T-helper 17 cell (primary cell): Measurements from ENCODE around the gene EDN1. TPM values are rescaled to one million over a fixed set of nuclear protein-coding genes. Genes with fewer than 3 reads are reported as not detected.
"Not testable (repeated sequence)": the region's sequence is repeated elsewhere in the genome, so short reads cannot be mapped to it uniquely, and the experiment has no call there.

ENCODE experiments used
- ATAC-seq: fragments of 150-1000 bp; cut with Tn5 transposase; 2 replicates; pipeline ENCODE4 v1.10.0; 2021; ENCODE audit warnings: mild to moderate bottlenecking, moderate library complexity
- DNase-seq, 3 donors: peaks; one replicate each; pipeline versions ENCODE4 v3.0.0 to v3.0.0-alpha.2; 2020 to 2021
- H3K9me3 ChIP-seq: one replicate; pipeline ENCODE4 v1.7.0; 2013; ENCODE audit warnings: low read length, mild to moderate bottlenecking; ENCODE audit not compliant: control insufficient read depth, poor library complexity, severe bottlenecking
- H3K27ac Mint-ChIP-seq: one replicate; pipeline ENCODE4 v1.8.0; 2022; ENCODE audit warnings: mild to moderate bottlenecking, moderate library complexity, mixed read lengths
- H3K27me3 Mint-ChIP-seq: one replicate; pipeline ENCODE4 v1.8.0; 2022; ENCODE audit warnings: mixed read lengths
- H3K36me3 Mint-ChIP-seq: one replicate; pipeline ENCODE4 v1.8.0; 2022; ENCODE audit warnings: low read depth, mixed read lengths
- H3K4me1 Mint-ChIP-seq: one replicate; pipeline ENCODE4 v1.8.0; 2022; ENCODE audit warnings: mild to moderate bottlenecking, mixed read lengths
- H3K4me3 Mint-ChIP-seq: one replicate; pipeline ENCODE4 v1.8.0; 2022; ENCODE audit warnings: mild to moderate bottlenecking, moderate library complexity, mixed read lengths
- total RNA-seq, 4 donors: library from RNA in 2 of 4; stranded (reverse) in 2 of 4; gene quantifications; one replicate each; pipeline ENCODE4 v1.2.3 and lab custom pipeline; 2022 to 2026

Gene EDN1
- total RNA-seq, 2 donors from 2014 or later: 0.57 to 1.2 TPM

- no peaks in the 10 kb centered on the region for H3K9me3 ChIP-seq
- no peaks in the 10 kb centered on the region for H3K36me3 Mint-ChIP-seq
- no peak overlapping the region for H3K4me3 Mint-ChIP-seq
- H3K4me1 Mint-ChIP-seq: peaks cover 5% of the 10 kb centered on the region
- no peak for ATAC-seq
- no peak overlapping the region for H3K27ac Mint-ChIP-seq
- H3K27me3 Mint-ChIP-seq: peaks cover 28% of the 10 kb centered on the region
- DNase-seq: no peak
Measured at GRCh38 chr6:12331474-12331873, 41.3 kb downstream of the EDN1 start.

GRCh38 chr6:12331951-12332749, 42.0 kb downstream of the EDN1 start:
- no peak for DNase-seq
- Mint-ChIP-seq H3K4me1 (peaks cover 5% of the 10 kb centered on the region), H3K4me3 (no peak overlapping the region), H3K27me3 (peaks cover 23% of the 10 kb centered on the region), H3K36me3 (no peaks in the 10 kb centered on the region), H3K27ac (no peak overlapping the region)
- no peaks in the 10 kb centered on the region for H3K9me3 ChIP-seq
- no peak for ATAC-seq

- not testable (repeated sequence) for ATAC-seq, H3K36me3 Mint-ChIP-seq, H3K4me1 Mint-ChIP-seq, H3K9me3 ChIP-seq, H3K4me3 Mint-ChIP-seq, DNase-seq, H3K27ac Mint-ChIP-seq
- H3K27me3 Mint-ChIP-seq: peaks cover 22% of the 10 kb centered on the region
Measured at GRCh38 chr6:12332750-12333079, 42.6 kb downstream of the EDN1 start.

- ATAC-seq: no peak
- Mint-ChIP-seq H3K4me1 (peaks cover 3% of the 10 kb centered on the region), H3K27me3 (peaks cover 18% of the 10 kb centered on the region), H3K27ac (no peak overlapping the region), H3K36me3 (no peaks in the 10 kb centered on the region), H3K4me3 (no peak overlapping the region)
- H3K9me3 ChIP-seq: no peaks in the 10 kb centered on the region
- DNase-seq: no peak
Measured at GRCh38 chr6:12333128-12333527, 43.0 kb downstream of the EDN1 start.

- no peak overlapping the region for H3K27ac Mint-ChIP-seq
- H3K9me3 ChIP-seq: no peaks in the 10 kb centered on the region
- peaks cover 12% of the 10 kb centered on the region for H3K27me3 Mint-ChIP-seq
- peaks cover 2% of the 10 kb centered on the region for H3K36me3 Mint-ChIP-seq
- DNase-seq: no peak
- H3K4me1 Mint-ChIP-seq: peaks cover 3% of the 10 kb centered on the region
- ATAC-seq: no peak
- no peak overlapping the region for H3K4me3 Mint-ChIP-seq
Measured at GRCh38 chr6:12334526-12335130, 44.5 kb downstream of the EDN1 start.

GRCh38 chr6:12335131-12335527, 45.0 kb downstream of the EDN1 start:
- H3K27me3 Mint-ChIP-seq: peaks cover 17% of the 10 kb centered on the region
- peaks cover 5% of the 10 kb centered on the region for H3K4me1 Mint-ChIP-seq
- DNase-seq: no peak
- H3K27ac Mint-ChIP-seq: no peak overlapping the region
- no peak for ATAC-seq
- H3K36me3 Mint-ChIP-seq: peaks cover 2% of the 10 kb centered on the region
- no peaks in the 10 kb centered on the region for H3K9me3 ChIP-seq
- no peak overlapping the region for H3K4me3 Mint-ChIP-seq

GRCh38 chr6:12335717-12336116, 45.6 kb downstream of the EDN1 start:
- peaks cover 23% of the 10 kb centered on the region for H3K27me3 Mint-ChIP-seq
- ATAC-seq (no peak), DNase-seq (no peak)
- H3K27ac Mint-ChIP-seq: no peak overlapping the region
- H3K4me3 Mint-ChIP-seq: no peak overlapping the region
- peaks cover 2% of the 10 kb centered on the region for H3K36me3 Mint-ChIP-seq
- H3K4me1 Mint-ChIP-seq: peaks cover 5% of the 10 kb centered on the region
- H3K9me3 ChIP-seq: no peaks in the 10 kb centered on the region

GRCh38 chr6:12336121-12336971, 46.2 kb downstream of the EDN1 start:
- DNase-seq (no peak), ATAC-seq (no peak)
- Mint-ChIP-seq H3K36me3 (peaks cover 2% of the 10 kb centered on the region), H3K4me3 (no peak overlapping the region), H3K27me3 (peaks cover 26% of the 10 kb centered on the region), H3K27ac (no peak overlapping the region), H3K4me1 (peaks cover 5% of the 10 kb centered on the region)
- no peaks in the 10 kb centered on the region for H3K9me3 ChIP-seq

- no peak overlapping the region for H3K4me3 Mint-ChIP-seq
- H3K9me3 ChIP-seq: no peaks in the 10 kb centered on the region
- peaks cover 44% of the 10 kb centered on the region for H3K27me3 Mint-ChIP-seq
- ATAC-seq (no peak), DNase-seq (no peak)
- H3K27ac Mint-ChIP-seq: no peak overlapping the region
- H3K36me3 Mint-ChIP-seq: peaks cover 2% of the 10 kb centered on the region
- peaks cover 4% of the 10 kb centered on the region for H3K4me1 Mint-ChIP-seq
Measured at GRCh38 chr6:12339022-12339421, 48.9 kb downstream of the EDN1 start.

GRCh38 chr6:12339808-12340487, 49.8 kb downstream of the EDN1 start:
- peaks cover 2% of the 10 kb centered on the region for H3K4me1 Mint-ChIP-seq
- DNase-seq (no peak), ATAC-seq (no peak)
- H3K4me3 Mint-ChIP-seq: no peak overlapping the region
- H3K27ac Mint-ChIP-seq: no peak overlapping the region
- H3K9me3 ChIP-seq: no peaks in the 10 kb centered on the region
- H3K27me3 Mint-ChIP-seq: peaks cover 37% of the 10 kb centered on the region
- H3K36me3 Mint-ChIP-seq: peaks cover 2% of the 10 kb centered on the region

- Mint-ChIP-seq H3K4me1 (peaks cover 2% of the 10 kb centered on the region), H3K27ac (no peak overlapping the region), H3K27me3 (peaks cover 37% of the 10 kb centered on the region), H3K4me3 (no peak overlapping the region), H3K36me3 (peaks cover 2% of the 10 kb centered on the region)
- no peaks in the 10 kb centered on the region for H3K9me3 ChIP-seq
- DNase-seq: no peak
- ATAC-seq: no peak
Measured at GRCh38 chr6:12340488-12340818, 50.3 kb downstream of the EDN1 start.

GRCh38 chr6:12342664-12343063, 52.5 kb downstream of the EDN1 start:
- DNase-seq: no peak
- Mint-ChIP-seq H3K4me3 (no peak overlapping the region), H3K27ac (no peak overlapping the region), H3K4me1 (peaks cover 2% of the 10 kb centered on the region), H3K36me3 (peaks cover 2% of the 10 kb centered on the region), H3K27me3 (peaks cover 37% of the 10 kb centered on the region)
- no peak for ATAC-seq
- H3K9me3 ChIP-seq: no peaks in the 10 kb centered on the region

- Mint-ChIP-seq H3K4me3 (no peak overlapping the region), H3K36me3 (peaks cover 2% of the 10 kb centered on the region), H3K27ac (no peak overlapping the region), H3K4me1 (peaks cover 2% of the 10 kb centered on the region), H3K27me3 (peaks cover 37% of the 10 kb centered on the region)
- DNase-seq: no peak
- no peaks in the 10 kb centered on the region for H3K9me3 ChIP-seq
- no peak for ATAC-seq
Measured at GRCh38 chr6:12343122-12343439, 52.9 kb downstream of the EDN1 start.
